HCT116 (cell line): ENCODE data around the gene NUP210. TPM values are rescaled to one million over a fixed set of nuclear protein-coding genes. Genes with fewer than 3 reads are reported as not detected.

Experiments
- ATAC-seq: fragments of 200-7000 bp; cut with Tn5 transposase; 2 replicates; pipeline ENCODE4 v1.9.1; 2020; ENCODE audit warnings: mild to moderate bottlenecking, moderate library complexity
- BruUV-seq: library from RNA; stranded (reverse); fragments of 400-500 nt; replicated peaks from 2 replicates; lab custom pipeline; 2021; lab: Mats Ljungman, UMichigan
- CTCF ChIA-PET: fragments of 300-600 bp; sonication (Branson Sonifier 250); formaldehyde crosslinking; loops from one replicate; lab custom pipeline; 2021; ENCODE audit warnings: antibody characterized with exemption; lab: Charles Lee
- POLR2A ChIA-PET: fragments of 300-600, 350-600 bp; sonication (Branson Sonifier 250); formaldehyde crosslinking; loops from one replicate; lab custom pipeline; 2021; ENCODE audit warnings: antibody characterized with exemption; lab: Charles Lee
- RAD21 ChIA-PET, 2 experiments: fragments of 300-600 bp; sonication (Branson Sonifier 250); formaldehyde crosslinking; loops; one replicate each; lab custom pipeline; 2023; ENCODE audit warnings: low total read pairs in 2 of 2; ENCODE audit not compliant: uncharacterized antibody in 2 of 2, unreplicated experiment in 2 of 2, low non-redundant PET in 1 of 2; lab: Charles Lee
- DNase-seq: peaks from one replicate; pipeline ENCODE4 v3.0.0-alpha.2; 2010; ENCODE audit warnings: low read depth, low spot score
- H2AFZ ChIP-seq: fragments of 200-600 bp; shearing (Covaris generic), sonication (generic); 2 replicates; pipeline ENCODE4 v1.6.1; 2017; ENCODE audit warnings: low read depth, mixed run types, mixed read lengths, antibody characterized with exemption, low read length; ENCODE audit not compliant: poor library complexity, severe bottlenecking
- H3K27ac ChIP-seq: 2 replicates; pipeline ENCODE4 v1.5.1; 2012; ENCODE audit warnings: low read depth, low read length
- H3K27me3 ChIP-seq: fragments of 200-600 bp; sonication (generic); 2 replicates; pipeline ENCODE4 v1.6.1; 2016; ENCODE audit warnings: mixed run types, low read length, mixed read lengths; ENCODE audit not compliant: insufficient read depth
- H3K36me3 ChIP-seq, 2 experiments: fragments of 200-500 bp in 1 of 2; fragments of 200-600 bp in 1 of 2; sonication (Bioruptor generic) in 1 of 2; sonication (generic) in 1 of 2; 2 replicates each; pipeline versions ENCODE4 v1.5.1 to v1.6.1; 2014 to 2016; ENCODE audit warnings: low read length in 2 of 2, inconsistent platforms in 1 of 2, mixed read lengths in 1 of 2, mixed run types in 1 of 2; ENCODE audit not compliant: insufficient read depth in 2 of 2, control insufficient read depth in 1 of 2
- H3K4me1 ChIP-seq, 2 experiments: fragments of 200-600 bp in 1 of 2; sonication (generic) in 1 of 2; 2 replicates each; pipeline versions ENCODE4 v1.5.1 to v1.6.1; 2012 to 2017; ENCODE audit warnings: low read length in 2 of 2, inconsistent platforms in 1 of 2, mild to moderate bottlenecking in 1 of 2, mixed read lengths in 1 of 2, mixed run types in 1 of 2, moderate library complexity in 1 of 2; ENCODE audit not compliant: insufficient read depth in 2 of 2, control insufficient read depth in 1 of 2
- H3K4me2 ChIP-seq: fragments of 200-600 bp; sonication (generic); 2 replicates; pipeline ENCODE4 v1.6.1; 2017; ENCODE audit warnings: mixed run types, low read length, mixed read lengths
- H3K4me3 ChIP-seq, 2 experiments: fragments of 200-600 bp in 1 of 2; sonication (generic) in 1 of 2; replicated peaks in 1 of 2; 2 replicates each; pipeline ENCODE4 v1.5.1; 2011 to 2016; ENCODE audit warnings: low read length in 2 of 2, control low read depth in 1 of 2, low read depth in 1 of 2, mild to moderate bottlenecking in 1 of 2, mixed read lengths in 1 of 2, mixed run types in 1 of 2
- H3K79me2 ChIP-seq: fragments of 200-600 bp; sonication (generic); 2 replicates; pipeline ENCODE4 v1.6.1; 2017; ENCODE audit warnings: mild to moderate bottlenecking, mixed run types, low read length, moderate library complexity, mixed read lengths; ENCODE audit not compliant: insufficient read depth
- H3K9ac ChIP-seq: fragments of 200-600 bp; sonication (generic); 2 replicates; pipeline ENCODE4 v1.6.1; 2016; ENCODE audit warnings: low read length, mixed read lengths
- H3K9me2 ChIP-seq: fragments of 200-600 bp; sonication (generic), shearing (Covaris generic); 2 replicates; pipeline ENCODE4 v1.6.1; 2017; ENCODE audit warnings: mixed run types, mild to moderate bottlenecking, moderate library complexity; ENCODE audit not compliant: insufficient read depth
- H3K9me3 ChIP-seq, 2 experiments: fragments of 200-500 bp in 1 of 2; fragments of 200-600 bp in 1 of 2; sonication (Bioruptor generic) in 1 of 2; sonication (generic) in 1 of 2; 2 replicates each; pipeline ENCODE4 v1.6.1; 2014 to 2017; ENCODE audit warnings: low read length in 2 of 2, mixed read lengths in 2 of 2, inconsistent platforms in 1 of 2, low read depth in 1 of 2, mild to moderate bottlenecking in 1 of 2, mixed run types in 1 of 2, moderate library complexity in 1 of 2; ENCODE audit not compliant: control insufficient read depth in 1 of 2, insufficient read depth in 1 of 2
- H4K20me1 ChIP-seq: fragments of 200-600 bp; sonication (generic), shearing (Covaris generic); 2 replicates; pipeline ENCODE4 v1.6.1; 2017; ENCODE audit warnings: mixed run types, mild to moderate bottlenecking, moderate library complexity; ENCODE audit not compliant: insufficient read depth
- CEBPB ChIP-seq: IDR thresholded peaks from 2 replicates; pipeline ENCODE4 v1.6.1; 2012; ENCODE audit warnings: low read depth
- EGR1 ChIP-seq: IDR thresholded peaks from 2 replicates; pipeline ENCODE4 v1.6.1; 2012; ENCODE audit warnings: low read depth
- ELF1 ChIP-seq: IDR thresholded peaks from 2 replicates; pipeline ENCODE4 v1.6.1; 2012; ENCODE audit warnings: low read depth, borderline replicate concordance
- EZH2 ChIP-seq: fragments of 200-600 bp; sonication (generic); IDR thresholded peaks from 2 replicates; pipeline ENCODE4 v1.6.1; 2017; ENCODE audit warnings: antibody characterized with exemption, mixed run types
- POLR2AphosphoS5 ChIP-seq: IDR thresholded peaks from 2 replicates; pipeline ENCODE4 v1.6.1; 2011; ENCODE audit warnings: mild to moderate bottlenecking, low read depth, low read length, moderate library complexity
- RAD21 ChIP-seq: IDR thresholded peaks from 2 replicates; pipeline ENCODE4 v1.6.1; 2012; ENCODE audit warnings: low read depth, mild to moderate bottlenecking
- SIN3A ChIP-seq: IDR thresholded peaks from 2 replicates; pipeline ENCODE4 v1.6.1; 2012; ENCODE audit warnings: low read depth
- SP1 ChIP-seq: IDR thresholded peaks from 2 replicates; pipeline ENCODE4 v1.6.1; 2012; ENCODE audit warnings: low read depth
- SRF ChIP-seq: IDR thresholded peaks from 2 replicates; pipeline ENCODE4 v1.6.1; 2012; ENCODE audit warnings: low read depth
- YY1 ChIP-seq: IDR thresholded peaks from 2 replicates; pipeline ENCODE4 v1.6.1; 2011; ENCODE audit warnings: low read length, low read depth, moderate library complexity, mild to moderate bottlenecking; ENCODE audit not compliant: insufficient replicate concordance; ENCODE audit errors: extremely low read depth
- ZFX ChIP-seq: fragments of 450-650 bp; IDR thresholded peaks from 2 replicates; pipeline ENCODE4 v1.6.1; 2017
- ZNF274 ChIP-seq: fragments of 200-500 bp; sonication (Bioruptor generic); IDR thresholded peaks from 2 replicates; pipeline ENCODE4 v1.6.1; 2014; ENCODE audit warnings: mild to moderate bottlenecking, low read depth, low read length, inconsistent platforms
- intact Hi-C: fragments of 100-400 bp; cut with micrococcal nuclease; formaldehyde crosslinking; loops from 2 replicates; pipeline ENCODE4 v1.10.0; 2022
- total RNA-seq: library from RNA; stranded (reverse); gene quantifications from one replicate; pipeline ENCODE4 v1.2.1, GENCODE V29; 2021; ENCODE audit not compliant: unreplicated experiment
- TF ChIP-seq, protein P1 (sequence below): IDR thresholded peaks from 2 replicates; pipeline ENCODE4 v1.6.1; 2011; ENCODE audit warnings: mild to moderate bottlenecking, low read length, moderate library complexity; ENCODE audit not compliant: insufficient replicate concordance; ENCODE audit errors: extremely low read depth
- TF ChIP-seq, protein P2 (sequence below), 3 experiments: fragments of 200-600 bp in 1 of 3; sonication (generic) in 1 of 3; IDR thresholded peaks in 2 of 3; conservative IDR thresholded peaks in 1 of 3; 2 replicates each; pipeline ENCODE4 v1.5.1; 2012 to 2017; ENCODE audit warnings: low read depth in 2 of 3, low read length in 2 of 3, antibody characterized with exemption in 1 of 3, borderline replicate concordance in 1 of 3, control low read depth in 1 of 3, mild to moderate bottlenecking in 1 of 3, mixed read lengths in 1 of 3, mixed run types in 1 of 3, moderate library complexity in 1 of 3; ENCODE audit not compliant: insufficient read depth in 1 of 3

NUP210 gene
- total RNA-seq, 1 experiment from 2014 or later = 74.9 TPM

- TF ChIP-seq, protein P1, sequence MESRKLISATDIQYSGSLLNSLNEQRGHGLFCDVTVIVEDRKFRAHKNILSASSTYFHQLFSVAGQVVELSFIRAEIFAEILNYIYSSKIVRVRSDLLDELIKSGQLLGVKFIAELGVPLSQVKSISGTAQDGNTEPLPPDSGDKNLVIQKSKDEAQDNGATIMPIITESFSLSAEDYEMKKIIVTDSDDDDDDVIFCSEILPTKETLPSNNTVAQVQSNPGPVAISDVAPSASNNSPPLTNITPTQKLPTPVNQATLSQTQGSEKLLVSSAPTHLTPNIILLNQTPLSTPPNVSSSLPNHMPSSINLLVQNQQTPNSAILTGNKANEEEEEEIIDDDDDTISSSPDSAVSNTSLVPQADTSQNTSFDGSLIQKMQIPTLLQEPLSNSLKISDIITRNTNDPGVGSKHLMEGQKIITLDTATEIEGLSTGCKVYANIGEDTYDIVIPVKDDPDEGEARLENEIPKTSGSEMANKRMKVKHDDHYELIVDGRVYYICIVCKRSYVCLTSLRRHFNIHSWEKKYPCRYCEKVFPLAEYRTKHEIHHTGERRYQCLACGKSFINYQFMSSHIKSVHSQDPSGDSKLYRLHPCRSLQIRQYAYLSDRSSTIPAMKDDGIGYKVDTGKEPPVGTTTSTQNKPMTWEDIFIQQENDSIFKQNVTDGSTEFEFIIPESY = no peak
- no peak for TF ChIP-seq SIN3A
Measured at GRCh38 chr3:13420045-13420830, at the start of gene NUP210 (continued).

DNA sequence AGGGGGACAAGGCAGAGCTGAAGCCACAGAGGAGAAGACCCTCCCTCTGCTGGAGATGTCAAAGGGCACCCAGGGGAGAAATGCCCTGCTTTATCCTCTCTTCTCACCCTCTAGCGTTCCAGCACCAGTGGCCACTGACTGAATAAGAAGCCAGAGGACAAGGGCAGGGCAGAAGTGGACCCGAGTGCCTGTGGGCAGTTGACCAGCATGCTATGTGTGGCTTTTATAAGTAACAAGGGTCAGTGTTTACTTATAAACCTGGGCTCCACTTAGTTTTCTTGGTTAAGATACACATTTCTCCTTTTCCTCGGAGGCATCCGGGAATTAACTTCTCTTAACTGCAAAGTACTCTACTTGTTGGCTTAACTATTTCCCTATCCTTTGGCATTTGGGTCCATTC is 46.7 kb upstream of the NUP210 start:
- Histone ChIP-seq H3K9ac (no peak overlapping the region), H3K27me3 (no peaks in the 10 kb centered on the region), H3K9me3 (no peaks in the 10 kb centered on the region), H3K79me2 (no peaks in the 10 kb centered on the region), H3K4me1 (peaks cover 0 to 6% of the 10 kb centered on the region in 2 experiments; a peak in 1 of 4 replicates), H4K20me1 (no peaks in the 10 kb centered on the region), H3K9me2 (no peaks in the 10 kb centered on the region), H3K4me3 (no peak overlapping the region), H2AFZ (no peak overlapping the region), H3K4me2 (no peak overlapping the region), H3K27ac (no peak overlapping the region), H3K36me3 (no peaks in the 10 kb centered on the region)
- intact Hi-C loops = no loop called here
- RAD21 ChIA-PET = interaction anchor here in 1 of 2 experiments (0.8 kb wide), 1 partner anchor 181 kb away, joined by 3 read pairs; no protein-coding TSS in a partner anchor
- TF ChIP-seq SRF = no peak
- TF ChIP-seq EGR1 = no peak
- TF ChIP-seq POLR2AphosphoS5 = no peak
- no peak for TF ChIP-seq ELF1
- TF ChIP-seq, protein P2, sequence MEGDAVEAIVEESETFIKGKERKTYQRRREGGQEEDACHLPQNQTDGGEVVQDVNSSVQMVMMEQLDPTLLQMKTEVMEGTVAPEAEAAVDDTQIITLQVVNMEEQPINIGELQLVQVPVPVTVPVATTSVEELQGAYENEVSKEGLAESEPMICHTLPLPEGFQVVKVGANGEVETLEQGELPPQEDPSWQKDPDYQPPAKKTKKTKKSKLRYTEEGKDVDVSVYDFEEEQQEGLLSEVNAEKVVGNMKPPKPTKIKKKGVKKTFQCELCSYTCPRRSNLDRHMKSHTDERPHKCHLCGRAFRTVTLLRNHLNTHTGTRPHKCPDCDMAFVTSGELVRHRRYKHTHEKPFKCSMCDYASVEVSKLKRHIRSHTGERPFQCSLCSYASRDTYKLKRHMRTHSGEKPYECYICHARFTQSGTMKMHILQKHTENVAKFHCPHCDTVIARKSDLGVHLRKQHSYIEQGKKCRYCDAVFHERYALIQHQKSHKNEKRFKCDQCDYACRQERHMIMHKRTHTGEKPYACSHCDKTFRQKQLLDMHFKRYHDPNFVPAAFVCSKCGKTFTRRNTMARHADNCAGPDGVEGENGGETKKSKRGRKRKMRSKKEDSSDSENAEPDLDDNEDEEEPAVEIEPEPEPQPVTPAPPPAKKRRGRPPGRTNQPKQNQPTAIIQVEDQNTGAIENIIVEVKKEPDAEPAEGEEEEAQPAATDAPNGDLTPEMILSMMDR (IDR thresholded peaks at IDR 0.05 in 2 of 3, conservative IDR thresholded peaks at IDR 0.05 in 1 of 3; ENCODE audit: borderline replicate concordance in 1 of 3, insufficient read depth in 1 of 3, low read depth in 2 of 3, low read length in 2 of 3) = no peak
- TF ChIP-seq EZH2 = no peak
- TF ChIP-seq ZFX = no peak
- TF ChIP-seq CEBPB = no peak
- TF ChIP-seq SP1 = no peak
- no peak for TF ChIP-seq YY1
- no peak for TF ChIP-seq RAD21
- no peak for TF ChIP-seq ZNF274
- DNase-seq (no peak), ATAC-seq (no peak)
- BruUV-seq = no TSS peak
- CTCF ChIA-PET = no interaction called here
- POLR2A ChIA-PET = no interaction called here
